ENCODE results near the gene LY6G6F. TPM values are rescaled to one million over a fixed set of nuclear protein-coding genes. Genes with fewer than 3 reads are reported as not detected.

The LY6G6F gene
- total and polyA plus RNA-seq, 8 donors, result not detected

- intact Hi-C loops (cut with DNase I; ENCODE audit: low total_unique reads), result no loop called here
- TF ChIP-seq CTCF (IDR thresholded peaks at IDR 0.05), result no peak
- no peak for TF ChIP-seq EP300 (IDR thresholded peaks at IDR 0.05)
- no peak for TF ChIP-seq POLR2AphosphoS5 (IDR thresholded peaks at IDR 0.05)
- TF ChIP-seq POLR2A (IDR thresholded peaks at IDR 0.05), result no peak
- Histone ChIP-seq H3K9me3 (no peaks in the 10 kb centered on the region), H3K4me1 (no peaks in the 10 kb centered on the region), H3K36me3 (no peaks in the 10 kb centered on the region), H3K27me3 (no peaks in the 10 kb centered on the region), H3K27ac (no peak overlapping the region), H3K4me3 (no peak overlapping the region)
- DNase-seq, result no peak
- 59 to 68% (median 64%) methylated on average over 8 of the region's 8 CpGs for WGBS, 5 donors
Measured at GRCh38 chr6:31752739-31753319, 46.2 kb downstream of the LY6G6F start.

GRCh38 chr6:31758281-31758680 is 51.6 kb downstream of the LY6G6F start:
- no peaks in the 10 kb centered on the region for H3K4me1 ChIP-seq
- no peaks in the 10 kb centered on the region for H3K27me3 ChIP-seq
- TF ChIP-seq POLR2A (IDR thresholded peaks at IDR 0.05), result no peak
- no peak for TF ChIP-seq POLR2AphosphoS5 (IDR thresholded peaks at IDR 0.05)
- TF ChIP-seq CTCF (IDR thresholded peaks at IDR 0.05), result no peak
- TF ChIP-seq EP300 (IDR thresholded peaks at IDR 0.05), result no peak
- no peaks in the 10 kb centered on the region for H3K9me3 ChIP-seq
- no peak for DNase-seq
- no peak overlapping the region for H3K4me3 ChIP-seq
- H3K36me3 ChIP-seq, result peaks cover 0 to 25% (median 7%) of the 10 kb centered on the region in 4 donors
- intact Hi-C loops (cut with DNase I; ENCODE audit: low total_unique reads), result no loop called here
- H3K27ac ChIP-seq, result no peak overlapping the region
- 93 to 100% (median 97%) methylated on average over 2 of the region's 2 CpGs for WGBS, 5 donors

Small RNAs within 50 kb of the gene (small RNA-seq; reads per million reads assigned to genes)
- gene LY6G6D (0 reads per million in 4 donors), gene MIR4646 (0 reads per million in 4 donors), gene RF00019 (0 reads per million in 4 donors), gene RNU6-850P (0 to 0.07 (median 0) reads per million in 4 donors)

Other genes starting within 250 kb of the LY6G6F start
Only the 30 nearest of the 39 such genes appear.
- gene NFKBIL1, start 159.3 kb upstream of the LY6G6F start, total RNA-seq, result 10 to 100 TPM in 4 of 5 donors, under 1 TPM in 1; 0.45 to 51.9 (median 13.6) TPM
- gene NFKBIL1, start 159.3 kb upstream of the LY6G6F start, polyA plus RNA-seq, result 10 to 100 TPM; 23.9 to 45.1 (median 29.9) TPM
- gene LTA, start 134.6 kb upstream of the LY6G6F start, total RNA-seq, result not detected
- under 1 TPM in 1 of 3 donors, not detected in 2; 0.18 TPM for gene LTA, start 134.6 kb upstream of the LY6G6F start, polyA plus RNA-seq
- under 1 TPM in 1 of 5 donors, not detected in 4; 0.58 TPM for gene TNF, start 131.3 kb upstream of the LY6G6F start, total RNA-seq
- gene TNF, start 131.3 kb upstream of the LY6G6F start, polyA plus RNA-seq, result under 1 TPM in 2 of 3 donors, not detected in 1; 0.28 to 0.31 TPM
- gene LTB, start 124.4 kb upstream of the LY6G6F start, total RNA-seq, result 1 to 10 TPM in 1 of 5 donors, not detected in 4; 4.8 TPM
- gene LTB, start 124.4 kb upstream of the LY6G6F start, polyA plus RNA-seq, result 10 to 100 TPM in 1 of 3 donors, 1 to 10 TPM in 2; 4.2 to 13.4 (median 9.0) TPM
- 1 to 10 TPM in 2 of 5 donors, not detected in 3; 2.9 to 6.7 TPM for gene LST1, start 120.6 kb upstream of the LY6G6F start, total RNA-seq
- 10 to 100 TPM in 2 of 3 donors, 1 to 10 TPM in 1; 8.8 to 35.4 (median 26.7) TPM for gene LST1, start 120.6 kb upstream of the LY6G6F start, polyA plus RNA-seq
- gene NCR3, start 113.9 kb upstream of the LY6G6F start, total RNA-seq, result not detected
- under 1 TPM in 1 of 3 donors, not detected in 2; 0.25 TPM for gene NCR3, start 113.9 kb upstream of the LY6G6F start, polyA plus RNA-seq
- gene AIF1, start 91.6 kb upstream of the LY6G6F start, total RNA-seq, result 10 to 100 TPM in 2 of 5 donors, 1 to 10 TPM in 2, not detected in 1; 3.2 to 38.3 (median 15.6) TPM
- gene AIF1, start 91.6 kb upstream of the LY6G6F start, polyA plus RNA-seq, result 10 to 100 TPM; 28.2 to 74.2 (median 68.7) TPM
- 100 to 1,000 TPM in 3 of 5 donors, 10 to 100 TPM in 2; 49.4 to 125 (median 107) TPM for gene PRRC2A, start 86.2 kb upstream of the LY6G6F start, total RNA-seq
- 100 to 1,000 TPM in 1 of 3 donors, 10 to 100 TPM in 2; 56.4 to 109 (median 80.8) TPM for gene PRRC2A, start 86.2 kb upstream of the LY6G6F start, polyA plus RNA-seq
- gene BAG6, start 54.2 kb upstream of the LY6G6F start, total RNA-seq, result 100 to 1,000 TPM; 111 to 169 (median 141) TPM
- gene BAG6, start 54.2 kb upstream of the LY6G6F start, polyA plus RNA-seq, result 100 to 1,000 TPM; 157 to 287 (median 180) TPM
- gene APOM, start 51.0 kb upstream of the LY6G6F start, total RNA-seq, result 1 to 10 TPM in 2 of 5 donors, not detected in 3; 1.3 to 1.9 TPM
- 10 to 100 TPM in 1 of 3 donors, 1 to 10 TPM in 2; 6.4 to 14.2 (median 6.5) TPM for gene APOM, start 51.0 kb upstream of the LY6G6F start, polyA plus RNA-seq
- 10 to 100 TPM; 12.8 to 44.9 (median 32.0) TPM for gene C6orf47, start 46.1 kb upstream of the LY6G6F start, total RNA-seq
- 10 to 100 TPM; 10.5 to 16.0 (median 13.0) TPM for gene C6orf47, start 46.1 kb upstream of the LY6G6F start, polyA plus RNA-seq
- gene GPANK1, start 41.9 kb upstream of the LY6G6F start, total RNA-seq, result 10 to 100 TPM in 4 of 5 donors, 1 to 10 TPM in 1; 5.8 to 36.8 (median 10.6) TPM
- 10 to 100 TPM; 13.0 to 17.9 (median 13.4) TPM for gene GPANK1, start 41.9 kb upstream of the LY6G6F start, polyA plus RNA-seq
- gene CSNK2B, start 40.8 kb upstream of the LY6G6F start, total RNA-seq, result 100 to 1,000 TPM in 3 of 5 donors, 10 to 100 TPM in 2; 11.3 to 375 (median 142) TPM
- gene CSNK2B, start 40.8 kb upstream of the LY6G6F start, polyA plus RNA-seq, result 100 to 1,000 TPM; 152 to 233 (median 181) TPM
- gene LY6G5B, start 36.9 kb upstream of the LY6G6F start, total RNA-seq, result 10 to 100 TPM in 2 of 5 donors, 1 to 10 TPM in 2, not detected in 1; 2.7 to 17.1 (median 10.3) TPM
- gene LY6G5B, start 36.9 kb upstream of the LY6G6F start, polyA plus RNA-seq, result 1 to 10 TPM in 2 of 3 donors, under 1 TPM in 1; 0.44 to 4.7 (median 2.1) TPM
- gene LY6G5C, start 25.8 kb upstream of the LY6G6F start, total RNA-seq, result not detected
- gene LY6G5C, start 25.8 kb upstream of the LY6G6F start, polyA plus RNA-seq, result 1 to 10 TPM; 1.8 to 4.9 (median 2.7) TPM
- gene ABHD16A, start 3.5 kb upstream of the LY6G6F start, total RNA-seq, result 100 to 1,000 TPM in 1 of 5 donors, 10 to 100 TPM in 4; 40.9 to 122 (median 49.0) TPM
- gene ABHD16A, start 3.5 kb upstream of the LY6G6F start, polyA plus RNA-seq, result 10 to 100 TPM; 15.1 to 48.0 (median 20.4) TPM
- not detected for gene LY6G6D, start 8.5 kb downstream of the LY6G6F start, total RNA-seq
- gene LY6G6D, start 8.5 kb downstream of the LY6G6F start, polyA plus RNA-seq, result not detected
- gene LY6G6C, start 14.9 kb downstream of the LY6G6F start, total RNA-seq, result not detected
- under 1 TPM in 1 of 3 donors, not detected in 2; 0.90 TPM for gene LY6G6C, start 14.9 kb downstream of the LY6G6F start, polyA plus RNA-seq
- not detected for gene MPIG6B, start 16.5 kb downstream of the LY6G6F start, total RNA-seq
- under 1 TPM in 1 of 3 donors, not detected in 2; 0.10 TPM for gene MPIG6B, start 16.5 kb downstream of the LY6G6F start, polyA plus RNA-seq
- 100 to 1,000 TPM in 2 of 5 donors, 10 to 100 TPM in 3; 33.3 to 133 (median 76.1) TPM for gene DDAH2, start 22.4 kb downstream of the LY6G6F start, total RNA-seq
- 10 to 100 TPM; 52.9 to 73.7 (median 57.9) TPM for gene DDAH2, start 22.4 kb downstream of the LY6G6F start, polyA plus RNA-seq
- gene CLIC1, start 29.7 kb downstream of the LY6G6F start, total RNA-seq, result 100 to 1,000 TPM in 4 of 5 donors, 10 to 100 TPM in 1; 33.8 to 381 (median 117) TPM
- 100 to 1,000 TPM; 331 to 597 (median 348) TPM for gene CLIC1, start 29.7 kb downstream of the LY6G6F start, polyA plus RNA-seq
- 10 to 100 TPM in 4 of 5 donors, 1 to 10 TPM in 1; 4.1 to 66.4 (median 21.4) TPM for gene MSH5, start 33.1 kb downstream of the LY6G6F start, total RNA-seq
- gene MSH5, start 33.1 kb downstream of the LY6G6F start, polyA plus RNA-seq, result 1 to 10 TPM; 2.9 to 9.3 (median 3.2) TPM
- 10 to 100 TPM in 2 of 5 donors, 1 to 10 TPM in 2, not detected in 1; 2.7 to 40.8 (median 7.6) TPM for gene SAPCD1, start 55.8 kb downstream of the LY6G6F start, total RNA-seq
- 1 to 10 TPM; 2.4 to 5.4 (median 2.9) TPM for gene SAPCD1, start 55.8 kb downstream of the LY6G6F start, polyA plus RNA-seq
- 10 to 100 TPM in 1 of 5 donors, 1 to 10 TPM in 3, not detected in 1; 4.2 to 18.3 (median 7.5) TPM for gene VWA7, start 70.5 kb downstream of the LY6G6F start, total RNA-seq
- gene VWA7, start 70.5 kb downstream of the LY6G6F start, polyA plus RNA-seq, result 1 to 10 TPM; 1.3 to 1.4 (median 1.4) TPM
- 10 to 100 TPM; 21.6 to 56.5 (median 24.1) TPM for gene VARS1, start 88.9 kb downstream of the LY6G6F start, total RNA-seq
- 10 to 100 TPM; 11.0 to 31.8 (median 27.7) TPM for gene VARS1, start 88.9 kb downstream of the LY6G6F start, polyA plus RNA-seq
- 10 to 100 TPM in 3 of 5 donors, 1 to 10 TPM in 1, not detected in 1; 6.7 to 34.5 (median 11.4) TPM for gene LSM2, start 100.1 kb downstream of the LY6G6F start, total RNA-seq
- gene LSM2, start 100.1 kb downstream of the LY6G6F start, polyA plus RNA-seq, result 10 to 100 TPM; 45.2 to 55.8 (median 50.4) TPM
- gene HSPA1L, start 108.4 kb downstream of the LY6G6F start, total RNA-seq, result 1 to 10 TPM in 2 of 5 donors, not detected in 3; 1.1 to 1.7 TPM
- under 1 TPM; 0.46 to 0.98 (median 0.75) TPM for gene HSPA1L, start 108.4 kb downstream of the LY6G6F start, polyA plus RNA-seq
- 100 to 1,000 TPM in 3 of 5 donors, 10 to 100 TPM in 2; 68.8 to 124 (median 113) TPM for gene HSPA1A, start 108.7 kb downstream of the LY6G6F start, total RNA-seq
- gene HSPA1A, start 108.7 kb downstream of the LY6G6F start, polyA plus RNA-seq, result 100 to 1,000 TPM in 1 of 3 donors, 10 to 100 TPM in 2; 51.1 to 107 (median 64.8) TPM
- 100 to 1,000 TPM in 3 of 5 donors, 10 to 100 TPM in 2; 44.3 to 165 (median 105) TPM for gene HSPA1B, start 120.9 kb downstream of the LY6G6F start, total RNA-seq
- gene HSPA1B, start 120.9 kb downstream of the LY6G6F start, polyA plus RNA-seq, result 10 to 100 TPM; 35.9 to 66.0 (median 51.3) TPM
- gene NEU1, start 156.0 kb downstream of the LY6G6F start, total RNA-seq, result 10 to 100 TPM; 11.3 to 60.7 (median 25.0) TPM
- gene NEU1, start 156.0 kb downstream of the LY6G6F start, polyA plus RNA-seq, result 10 to 100 TPM; 16.3 to 29.0 (median 22.2) TPM